Neural crest cell (in vitro differentiated cells): ENCODE measurements around the gene MRPS18C. TPM values are rescaled to one million over a fixed set of nuclear protein-coding genes. Genes with fewer than 3 reads are reported as not detected.

ENCODE experiments used
- DNase-seq: peaks from one replicate; pipeline ENCODE4 v3.0.0; 2021; ENCODE audit warnings: low read depth, mixed read lengths, low spot score
- H3K27ac Mint-ChIP-seq: one replicate; pipeline ENCODE4 v1.8.0; 2021; ENCODE audit warnings: mild to moderate bottlenecking, mixed read lengths; ENCODE audit not compliant: unreplicated experiment
- H3K27me3 Mint-ChIP-seq: 2 replicates; pipeline ENCODE4 v1.8.0; 2021; ENCODE audit warnings: low read depth, mild to moderate bottlenecking, mixed read lengths
- H3K36me3 Mint-ChIP-seq: 2 replicates; pipeline ENCODE4 v1.8.0; 2021; ENCODE audit warnings: low read depth, mild to moderate bottlenecking, mixed read lengths
- H3K4me1 Mint-ChIP-seq: 2 replicates; pipeline ENCODE4 v1.8.0; 2021; ENCODE audit warnings: mixed read lengths
- H3K4me3 Mint-ChIP-seq: one replicate; pipeline ENCODE4 v1.8.0; 2021; ENCODE audit warnings: mild to moderate bottlenecking, mixed read lengths
- H3K9me3 Mint-ChIP-seq: 2 replicates; pipeline ENCODE4 v1.8.0; 2021; ENCODE audit warnings: mixed read lengths
- CTCF ChIP-seq: fragments of 200-600 bp; sonication (generic); conservative IDR thresholded peaks from 2 replicates; pipeline ENCODE4 v1.5.0; 2021; ENCODE audit warnings: antibody characterized with exemption, mild to moderate bottlenecking
- total RNA-seq: library from RNA; stranded (reverse); gene quantifications from 2 replicates; pipeline ENCODE4 v1.2.1, GENCODE V29; 2021

The MRPS18C gene
- total RNA-seq, 1 donor from 2014 or later = 56.8 TPM

GRCh38 chr4:83510442-83510841 is 54.6 kb downstream of the MRPS18C start:
- Mint-ChIP-seq H3K4me1 (no peaks in the 10 kb centered on the region), H3K36me3 (no peaks in the 10 kb centered on the region), H3K4me3 (no peak overlapping the region), H3K27me3 (no peaks in the 10 kb centered on the region), H3K27ac (peak overlapping the region; percentile 57), H3K9me3 (peaks cover 7% of the 10 kb centered on the region)
- DNase-seq = no peak
- TF ChIP-seq CTCF = no peak

Other genes starting within 250 kb of the MRPS18C start
- gene COQ2, start 171.3 kb upstream of the MRPS18C start, total RNA-seq = 19.7 and 21.9 TPM in 2 replicates
- gene HPSE, start 121.2 kb upstream of the MRPS18C start, total RNA-seq = 0.30 and 0.32 TPM in 2 replicates
- 14.0 and 15.7 TPM in 2 replicates for gene HELQ, start 235 bp upstream of the MRPS18C start, total RNA-seq
- 25.9 and 30.9 TPM in 2 replicates for gene ABRAXAS1, start 29.0 kb downstream of the MRPS18C start, total RNA-seq
- gene GPAT3, start 80.0 kb downstream of the MRPS18C start, total RNA-seq = not detected in 2 replicates